Keratinocyte (primary cell): Measurements from ENCODE around the gene HECTD1. TPM values are rescaled to one million over a fixed set of nuclear protein-coding genes. Genes with fewer than 3 reads are reported as not detected.

Experiments used
- DNase-seq: peaks from one replicate; pipeline ENCODE4 v3.0.0-alpha.2; 2011; ENCODE audit warnings: low read depth, missing footprints, low spot score
- FAIRE-seq: peaks from 2 replicates; lab custom pipeline; 2011; peaks lifted over from hg19 to GRCh38; lab: Jason Lieb, UNC
- H2AFZ ChIP-seq: 2 replicates; pipeline ENCODE4 v1.6.0; 2012; ENCODE audit warnings: low read length, control low read depth, inconsistent platforms; ENCODE audit not compliant: control insufficient read depth
- H3K27ac ChIP-seq: 2 replicates; pipeline ENCODE4 v1.5.1; 2011; ENCODE audit warnings: low read length; ENCODE audit not compliant: control insufficient read depth, insufficient read depth
- H3K27me3 ChIP-seq: 3 replicates; pipeline ENCODE4 v1.6.0; 2011; ENCODE audit warnings: low read length; ENCODE audit not compliant: control insufficient read depth, insufficient read depth; ENCODE audit errors: extremely low read depth
- H3K36me3 ChIP-seq, 2 experiments: 2 replicates in 1 of 2; 3 replicates in 1 of 2; pipeline ENCODE4 v1.5.1; 2011; ENCODE audit warnings: low read length in 2 of 2, mild to moderate bottlenecking in 1 of 2; ENCODE audit not compliant: control insufficient read depth in 2 of 2, insufficient read depth in 2 of 2; ENCODE audit errors: extremely low read depth in 1 of 2
- H3K4me1 ChIP-seq: 3 replicates; pipeline ENCODE4 v1.5.1; 2011; ENCODE audit warnings: low read length; ENCODE audit not compliant: control insufficient read depth, insufficient read depth; ENCODE audit errors: extremely low read depth
- H3K4me2 ChIP-seq: 3 replicates; pipeline ENCODE4 v1.6.0; 2011; ENCODE audit warnings: low read depth, low read length; ENCODE audit not compliant: control insufficient read depth, insufficient read depth; ENCODE audit errors: extremely low read depth
- H3K4me3 ChIP-seq, 3 experiments: fragments of 200-600 bp in 1 of 3; sonication (generic) in 1 of 3; 2 replicates in 2 of 3; 3 replicates in 1 of 3; pipeline ENCODE4 v1.5.1; 2011 to 2016; ENCODE audit warnings: low read length in 3 of 3, mild to moderate bottlenecking in 3 of 3, control low read depth in 2 of 3, inconsistent platforms in 1 of 3, low read depth in 1 of 3, mixed read lengths in 1 of 3, mixed run types in 1 of 3, moderate library complexity in 1 of 3; ENCODE audit not compliant: control insufficient read depth in 2 of 3, insufficient read depth in 2 of 3; ENCODE audit errors: extremely low read depth in 1 of 3
- H3K79me2 ChIP-seq: 2 replicates; pipeline ENCODE4 v1.6.0; 2012; ENCODE audit warnings: low read length; ENCODE audit not compliant: control insufficient read depth, insufficient read depth
- H3K9ac ChIP-seq: 3 replicates; pipeline ENCODE4 v1.6.0; 2011; ENCODE audit warnings: low read length; ENCODE audit not compliant: control insufficient read depth, insufficient read depth; ENCODE audit errors: extremely low read depth
- H3K9me1 ChIP-seq: 3 replicates; pipeline ENCODE4 v1.6.0; 2011; ENCODE audit warnings: low read length; ENCODE audit not compliant: control insufficient read depth, insufficient read depth; ENCODE audit errors: extremely low read depth
- H3K9me3 ChIP-seq: 2 replicates; pipeline ENCODE4 v1.5.1; 2012; ENCODE audit warnings: low read depth, low read length; ENCODE audit not compliant: control insufficient read depth
- H4K20me1 ChIP-seq: 3 replicates; pipeline ENCODE4 v1.6.0; 2011; ENCODE audit warnings: low read length; ENCODE audit not compliant: control insufficient read depth, insufficient read depth; ENCODE audit errors: extremely low read depth
- EZH2 ChIP-seq: IDR thresholded peaks from one replicate; pipeline ENCODE4 v1.6.1; 2012; ENCODE audit warnings: inconsistent platforms, mild to moderate bottlenecking, low read length, moderate library complexity
- dilution Hi-C: fragments of 300-500 bp; cut with MboI; formaldehyde crosslinking; loops from one replicate; pipeline ENCODE4 v1.7.0; 2020; ENCODE audit warnings: low sequenced_read_pairs; ENCODE audit not compliant: extremely low pct_ligation_motif_present
- polyA plus RNA-seq, 5 experiments: library from polyadenylated mRNA; depleted of rRNA in 3 of 5; stranded (reverse) in 3 of 5; stranded (forward) in 1 of 5; unstranded in 1 of 5; fragments of >200 nt; gene quantifications; 1 replicate in 1 of 5; 2 replicates in 3 of 5; 3 replicates in 1 of 5; pipeline versions ENCODE4 v1.2.1 to v1.2.3, GENCODE V29; 2011 to 2012; ENCODE audit warnings: missing spikeins in 2 of 5, low read depth in 1 of 5, low replicate concordance in 1 of 5
- TF ChIP-seq, protein P1 (sequence below), 3 experiments: IDR thresholded peaks in 1 of 3; conservative IDR thresholded peaks in 1 of 3; optimal IDR thresholded peaks in 1 of 3; 2 replicates in 2 of 3; 3 replicates in 1 of 3; pipeline versions ENCODE3 to v1.5.1; 2011; ENCODE audit warnings: low read length in 3 of 3, mild to moderate bottlenecking in 3 of 3, moderate library complexity in 2 of 3, control low read depth in 1 of 3, inconsistent platforms in 1 of 3; ENCODE audit not compliant: insufficient read depth in 2 of 3; ENCODE audit errors: extremely low read depth in 1 of 3

HECTD1 gene
- polyA plus RNA-seq, 1 donor (not counting 4 experiments of a cell fraction or from before 2014, with no cell fraction given): 94.8 TPM

DNA sequence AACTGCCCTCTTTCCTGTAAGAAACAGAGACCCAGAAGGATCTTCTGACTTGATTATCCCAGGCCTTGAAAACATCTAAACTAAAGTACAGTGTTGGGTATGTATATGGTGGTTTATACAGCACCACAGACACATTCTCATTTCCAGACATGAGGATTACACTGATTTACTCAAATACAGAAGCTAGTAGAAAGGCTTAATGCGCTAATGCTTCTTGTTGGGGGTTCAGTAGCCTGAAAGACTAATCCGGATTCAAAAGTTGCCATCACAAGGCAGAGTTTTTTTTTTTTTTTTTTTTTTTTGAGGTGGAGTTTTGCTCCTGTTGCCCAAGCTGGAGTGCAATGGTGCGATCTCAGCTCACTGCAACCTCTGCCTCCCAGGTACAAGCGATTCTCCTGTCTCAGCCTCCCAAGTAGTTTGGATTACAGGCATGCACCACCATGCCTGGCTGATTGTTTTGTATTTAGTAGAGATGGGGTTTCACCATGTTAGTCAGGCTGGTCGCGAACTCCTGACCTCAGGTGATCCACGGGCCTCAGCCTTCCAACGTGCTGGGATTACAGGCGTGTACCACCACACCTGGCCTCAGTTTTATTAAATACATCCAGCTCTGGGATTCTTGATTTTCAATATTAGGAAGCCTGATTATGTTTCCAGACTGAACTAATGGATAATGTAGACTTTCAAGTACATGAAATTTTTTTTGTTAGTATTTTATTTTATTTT is 46.3 kb upstream of the HECTD1 start:
- H3K36me3 ChIP-seq: no peaks in the 10 kb centered on the region
- no peaks in the 10 kb centered on the region for H4K20me1 ChIP-seq
- dilution Hi-C loops: no loop called here
- DNase-seq: no peak
- no peaks in the 10 kb centered on the region for H3K9me1 ChIP-seq
- TF ChIP-seq, protein P1, sequence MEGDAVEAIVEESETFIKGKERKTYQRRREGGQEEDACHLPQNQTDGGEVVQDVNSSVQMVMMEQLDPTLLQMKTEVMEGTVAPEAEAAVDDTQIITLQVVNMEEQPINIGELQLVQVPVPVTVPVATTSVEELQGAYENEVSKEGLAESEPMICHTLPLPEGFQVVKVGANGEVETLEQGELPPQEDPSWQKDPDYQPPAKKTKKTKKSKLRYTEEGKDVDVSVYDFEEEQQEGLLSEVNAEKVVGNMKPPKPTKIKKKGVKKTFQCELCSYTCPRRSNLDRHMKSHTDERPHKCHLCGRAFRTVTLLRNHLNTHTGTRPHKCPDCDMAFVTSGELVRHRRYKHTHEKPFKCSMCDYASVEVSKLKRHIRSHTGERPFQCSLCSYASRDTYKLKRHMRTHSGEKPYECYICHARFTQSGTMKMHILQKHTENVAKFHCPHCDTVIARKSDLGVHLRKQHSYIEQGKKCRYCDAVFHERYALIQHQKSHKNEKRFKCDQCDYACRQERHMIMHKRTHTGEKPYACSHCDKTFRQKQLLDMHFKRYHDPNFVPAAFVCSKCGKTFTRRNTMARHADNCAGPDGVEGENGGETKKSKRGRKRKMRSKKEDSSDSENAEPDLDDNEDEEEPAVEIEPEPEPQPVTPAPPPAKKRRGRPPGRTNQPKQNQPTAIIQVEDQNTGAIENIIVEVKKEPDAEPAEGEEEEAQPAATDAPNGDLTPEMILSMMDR (optimal IDR thresholded peaks at IDR 0.05 in 1 of 3, IDR thresholded peaks at IDR 0.05 in 1 of 3, conservative IDR thresholded peaks at IDR 0.05 in 1 of 3; ENCODE audit: extremely low read depth in 1 of 3, insufficient read depth in 2 of 3, low read length in 3 of 3): no peak
- TF ChIP-seq EZH2: no peak
- no peak overlapping the region for H2AFZ ChIP-seq
- peaks cover 6% of the 10 kb centered on the region for H3K4me1 ChIP-seq
- no peak overlapping the region for H3K4me2 ChIP-seq
- H3K27me3 ChIP-seq: no peaks in the 10 kb centered on the region
- no peaks in the 10 kb centered on the region for H3K79me2 ChIP-seq
- H3K9me3 ChIP-seq: no peaks in the 10 kb centered on the region
- H3K4me3 ChIP-seq: no peak overlapping the region
- H3K27ac ChIP-seq: no peak overlapping the region
- FAIRE-seq: no peak
- H3K9ac ChIP-seq: no peak overlapping the region

DNA sequence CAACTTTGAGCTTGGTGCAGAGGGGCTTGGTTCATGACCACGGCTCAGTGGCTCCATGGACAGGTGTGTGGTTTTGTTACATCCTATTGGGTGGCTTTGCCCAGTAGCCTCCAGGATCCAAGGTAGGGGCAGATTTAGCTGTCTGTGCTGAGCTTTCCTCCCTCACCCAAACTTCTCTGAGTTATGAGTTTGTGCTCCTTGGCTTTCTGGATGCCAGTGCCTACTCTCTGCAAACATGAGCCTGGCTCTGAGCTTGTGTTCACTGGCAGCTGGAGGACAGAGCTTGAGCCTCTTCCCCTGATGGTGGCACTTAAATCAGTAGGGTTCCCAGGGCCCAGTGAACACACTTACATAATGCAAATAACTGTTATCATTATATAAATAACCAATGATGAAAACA is 45.3 kb upstream of the HECTD1 start:
- no peak overlapping the region for H2AFZ ChIP-seq
- no peak overlapping the region for H3K27ac ChIP-seq
- no peak for TF ChIP-seq EZH2
- H3K4me2 ChIP-seq: no peak overlapping the region
- no peak for FAIRE-seq
- dilution Hi-C loops: no loop called here
- H3K9me3 ChIP-seq: no peaks in the 10 kb centered on the region
- H3K27me3 ChIP-seq: no peaks in the 10 kb centered on the region
- H3K79me2 ChIP-seq: no peaks in the 10 kb centered on the region
- no peaks in the 10 kb centered on the region for H3K36me3 ChIP-seq
- peaks cover 6% of the 10 kb centered on the region for H3K4me1 ChIP-seq
- H3K4me3 ChIP-seq: no peak overlapping the region
- no peaks in the 10 kb centered on the region for H4K20me1 ChIP-seq
- H3K9me1 ChIP-seq: no peaks in the 10 kb centered on the region
- DNase-seq: no peak
- H3K9ac ChIP-seq: no peak overlapping the region
